ENCODE results near the gene MFSD2B.
"Not testable (repeated sequence)": the region's sequence is repeated elsewhere in the genome, so short reads cannot be mapped to it uniquely, and the experiment has no call there.

The MFSD2B gene, protein sequence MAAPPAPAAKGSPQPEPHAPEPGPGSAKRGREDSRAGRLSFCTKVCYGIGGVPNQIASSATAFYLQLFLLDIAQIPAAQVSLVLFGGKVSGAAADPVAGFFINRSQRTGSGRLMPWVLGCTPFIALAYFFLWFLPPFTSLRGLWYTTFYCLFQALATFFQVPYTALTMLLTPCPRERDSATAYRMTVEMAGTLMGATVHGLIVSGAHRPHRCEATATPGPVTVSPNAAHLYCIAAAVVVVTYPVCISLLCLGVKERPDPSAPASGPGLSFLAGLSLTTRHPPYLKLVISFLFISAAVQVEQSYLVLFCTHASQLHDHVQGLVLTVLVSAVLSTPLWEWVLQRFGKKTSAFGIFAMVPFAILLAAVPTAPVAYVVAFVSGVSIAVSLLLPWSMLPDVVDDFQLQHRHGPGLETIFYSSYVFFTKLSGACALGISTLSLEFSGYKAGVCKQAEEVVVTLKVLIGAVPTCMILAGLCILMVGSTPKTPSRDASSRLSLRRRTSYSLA
- total RNA-seq, result 0.04 to 0.39 (median 0.22) reads per million in 3 experiments

DNA sequence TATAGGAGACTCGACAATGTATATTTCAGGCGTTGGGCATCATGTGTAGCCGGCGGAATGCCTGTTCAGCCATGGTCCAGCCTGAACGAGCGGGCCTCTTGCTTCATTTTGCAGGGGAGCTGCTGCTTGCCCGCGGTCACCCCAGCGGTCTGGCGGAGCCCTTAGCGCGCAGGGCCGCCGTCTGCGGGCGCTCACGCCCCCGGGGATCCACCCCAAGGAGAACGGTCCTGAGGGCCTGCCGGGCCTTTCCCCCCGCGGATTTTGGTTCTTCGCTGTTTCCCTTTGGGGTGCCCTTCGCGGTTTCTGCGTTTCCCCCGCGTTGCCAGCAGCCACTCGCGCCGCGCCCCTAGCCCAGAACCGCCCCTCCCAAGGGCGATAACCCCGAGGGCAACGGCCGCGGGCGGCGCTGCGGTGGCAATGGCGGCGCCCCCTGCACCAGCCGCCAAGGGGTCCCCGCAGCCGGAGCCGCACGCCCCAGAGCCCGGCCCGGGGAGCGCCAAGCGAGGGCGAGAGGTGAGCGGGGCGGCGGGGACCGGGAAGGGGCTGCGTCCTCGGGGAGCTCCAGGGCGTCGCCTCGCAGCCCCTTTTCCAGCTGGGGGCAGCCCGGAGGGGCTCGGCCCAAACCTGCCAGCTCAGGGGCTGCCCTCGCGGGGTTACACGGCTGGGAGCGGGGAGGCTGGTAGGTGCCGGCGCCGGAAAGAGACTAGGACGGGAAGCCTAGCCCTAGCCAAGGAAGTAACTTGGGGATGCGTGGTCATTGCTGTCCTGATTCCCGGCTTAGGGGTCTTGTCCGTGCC, at the start of gene MFSD2B:
MFSD2B (plus strand) TSS at position 406 of the 797 bp plus-strand sequence; CDS start at position 418, 12 bp downstream.
- DNase-seq, result no peak

DNA sequence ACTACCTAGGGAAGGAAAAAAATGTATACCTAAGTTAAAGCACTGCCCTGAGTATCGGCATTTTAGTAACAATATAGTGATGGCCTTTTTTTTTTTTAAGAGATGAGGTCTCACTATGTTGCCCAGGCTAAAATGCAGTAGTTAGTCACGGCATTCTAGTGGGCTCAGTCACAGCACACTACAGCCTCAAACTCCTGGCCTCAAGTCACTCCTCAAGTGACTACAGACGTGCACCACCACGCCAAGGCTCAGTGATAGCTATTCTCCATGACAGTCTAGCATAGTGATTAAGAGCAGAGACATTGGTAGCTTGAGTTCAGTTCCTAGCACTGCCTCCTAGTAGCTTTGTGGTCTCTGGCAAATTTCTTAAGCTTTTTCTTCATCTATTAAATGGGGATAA, 42.0 kb upstream of the MFSD2B start:
- DNase-seq, result no peak

DNA sequence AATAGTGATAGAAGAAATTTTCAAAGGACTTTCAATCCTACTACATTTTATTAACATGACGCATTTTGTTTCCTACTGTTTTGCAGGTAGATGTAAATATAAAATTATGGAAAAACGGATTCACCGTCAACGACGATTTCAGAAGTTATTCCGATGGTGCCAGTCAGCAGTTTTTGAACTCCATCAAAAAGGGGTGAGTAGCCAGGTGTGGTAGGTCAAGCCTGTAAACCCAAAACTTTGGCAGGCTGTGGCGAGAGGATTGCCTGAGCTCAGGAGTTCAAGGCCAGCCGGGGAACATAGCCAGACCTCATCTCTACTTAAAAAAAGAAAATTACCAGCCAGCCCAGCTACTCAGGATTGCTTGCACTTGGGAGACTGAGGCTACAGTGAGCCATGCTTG, 33.0 kb upstream of the MFSD2B start:
- DNase-seq, result no peak

DNA sequence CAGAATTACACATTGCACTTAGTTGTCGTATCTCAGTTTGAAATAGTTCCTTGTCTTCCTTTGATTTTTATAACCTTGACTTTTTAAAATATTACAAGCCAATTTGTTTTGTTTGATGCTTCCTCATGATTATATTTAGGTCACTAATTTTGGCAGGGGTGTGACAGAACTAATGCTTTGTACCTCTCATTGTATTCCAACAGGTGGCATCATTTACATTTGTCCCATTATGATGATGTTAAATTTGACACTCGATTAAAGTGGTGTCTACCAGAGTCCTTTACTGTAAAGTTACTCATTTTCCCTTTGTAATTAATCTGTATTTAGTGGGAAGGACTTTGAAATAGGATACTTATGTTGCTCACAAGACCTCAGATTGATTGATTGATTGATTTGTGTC, 21.5 kb upstream of the MFSD2B start:
- peak; percentile 5 for DNase-seq

DNA sequence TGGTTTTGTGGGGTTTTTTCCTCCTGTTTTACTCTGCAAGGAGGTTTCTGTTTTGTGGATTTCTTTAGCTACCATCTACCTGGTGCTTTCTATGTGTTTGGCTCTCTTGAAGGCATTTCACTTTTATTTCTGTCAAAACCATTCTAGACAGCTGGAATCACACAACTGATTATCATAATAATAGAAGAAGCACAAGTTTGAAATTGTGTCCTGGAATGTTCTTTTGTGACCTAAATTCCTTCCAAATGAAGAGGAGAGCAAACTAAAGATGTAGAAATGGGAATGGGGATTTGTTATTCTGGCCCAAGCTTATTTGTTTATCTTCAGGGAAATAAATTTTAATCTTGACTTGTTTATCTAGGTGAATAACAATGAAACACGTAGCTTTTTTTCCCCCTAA, 17.0 kb upstream of the MFSD2B start:
- DNase-seq, result no peak

DNA sequence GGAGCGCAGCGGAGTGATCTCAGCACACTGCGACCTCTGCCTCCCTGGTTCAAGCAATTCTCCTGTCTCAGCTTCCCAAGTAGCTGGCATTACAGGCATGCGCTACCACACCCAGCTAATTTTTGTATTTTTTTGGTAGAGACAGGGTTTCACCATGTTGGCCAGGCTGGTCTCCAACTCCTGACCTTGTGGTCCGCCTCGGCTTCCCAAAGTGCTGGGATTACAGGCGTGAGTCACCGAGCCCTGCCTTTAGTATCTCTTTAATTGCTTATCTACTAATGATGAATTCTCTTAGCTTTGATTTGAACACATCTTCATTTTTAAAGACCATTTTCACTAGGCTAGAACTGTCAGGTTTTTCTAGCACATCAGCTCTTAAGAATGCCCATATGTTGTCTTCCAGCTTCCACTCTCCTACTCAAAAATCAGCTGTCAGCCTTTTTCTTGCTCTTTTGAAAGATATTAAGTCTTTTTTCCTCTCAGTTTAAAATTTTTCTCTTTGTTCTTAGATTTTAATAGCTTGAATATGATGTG, 16.1 kb upstream of the MFSD2B start:
- no peak for DNase-seq

DNA sequence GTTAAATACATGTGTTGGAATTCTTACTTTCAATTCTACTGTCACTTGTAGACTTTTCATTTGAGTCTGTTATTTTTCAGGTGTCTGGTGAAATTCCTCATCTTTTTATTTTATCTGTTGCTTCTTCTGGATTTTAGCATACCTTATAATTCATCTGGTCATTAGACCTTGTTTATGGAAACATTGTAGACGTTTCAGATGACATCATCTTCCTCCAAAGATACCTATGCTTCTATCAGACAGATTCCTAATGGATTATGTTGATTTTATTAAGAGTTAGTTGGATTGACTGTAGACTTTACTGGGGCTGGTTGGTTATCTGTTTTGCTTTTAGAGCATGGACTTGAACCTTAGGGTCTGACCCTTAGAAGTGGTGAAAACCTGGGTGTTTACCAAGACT, 15.3 kb upstream of the MFSD2B start:
- DNase-seq, result no peak

DNA sequence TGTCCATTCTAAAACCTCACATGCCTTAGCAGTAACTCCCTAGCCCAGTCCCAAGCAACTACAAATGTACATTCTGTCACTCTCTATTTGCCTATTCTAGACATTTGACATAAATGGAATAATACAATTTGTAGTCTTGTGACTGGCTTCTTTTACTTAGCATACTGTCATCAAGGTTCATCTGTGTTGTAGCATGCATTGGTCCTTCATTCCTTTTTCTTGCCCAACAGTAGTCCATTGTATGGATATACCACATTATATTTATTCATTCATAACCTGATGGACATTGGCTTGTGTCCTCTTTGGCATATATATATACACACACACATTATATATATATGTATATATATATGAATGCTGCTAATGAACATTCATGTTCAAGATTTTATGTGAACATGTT, 2.2 kb upstream of the MFSD2B start:
- no peak for DNase-seq

DNA sequence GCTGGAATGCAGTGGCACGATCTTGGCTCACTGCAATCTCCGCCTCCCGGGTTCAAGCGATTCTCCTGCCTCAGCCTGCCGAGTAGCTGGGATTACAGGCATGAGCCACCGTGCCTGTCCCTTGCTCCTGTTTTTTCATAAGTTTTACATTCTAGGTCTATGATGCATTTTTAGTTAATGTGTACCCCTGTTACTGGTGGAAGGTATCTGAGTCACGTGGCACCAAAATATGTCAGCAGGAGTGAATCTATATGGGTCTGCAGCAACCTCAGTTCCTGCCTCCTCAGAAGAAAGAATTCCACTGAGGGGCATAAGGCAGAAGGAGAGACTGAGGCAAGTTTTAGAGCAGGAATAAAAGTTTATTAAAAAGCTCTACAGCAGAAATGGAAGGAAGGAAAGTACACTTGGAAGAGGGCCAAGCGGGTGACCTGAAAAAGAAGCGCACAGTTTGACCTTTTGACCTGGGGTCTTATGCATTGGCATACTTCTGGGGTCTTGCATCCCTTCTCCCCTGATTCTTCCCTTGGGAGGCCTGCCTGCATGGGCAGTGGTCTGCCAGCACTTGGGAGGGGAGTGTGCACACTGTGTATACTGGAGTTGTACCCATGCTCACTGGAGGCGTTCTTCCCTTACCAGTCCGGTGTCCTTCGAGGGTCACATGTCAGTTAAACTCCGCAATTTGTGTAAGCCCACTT, 1.1 kb upstream of the MFSD2B start:
- DNase-seq, result no peak

DNA sequence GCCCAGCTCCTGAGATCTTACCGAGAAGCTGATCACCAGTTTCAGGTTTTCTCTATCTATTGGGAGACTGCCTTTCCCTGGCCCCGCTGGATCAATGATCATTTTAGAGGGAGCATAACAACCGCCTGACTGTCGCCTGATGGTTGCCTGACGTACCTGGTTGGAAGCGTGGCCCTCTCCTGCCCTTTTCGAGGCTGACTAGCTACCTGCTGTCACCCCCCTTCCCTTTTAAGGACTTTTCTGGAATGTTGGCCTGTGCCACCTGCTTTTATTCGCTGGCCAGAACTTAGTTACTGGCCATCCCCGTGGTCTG, 562 bp upstream of the MFSD2B start:
- DNase-seq, result no peak

DNA sequence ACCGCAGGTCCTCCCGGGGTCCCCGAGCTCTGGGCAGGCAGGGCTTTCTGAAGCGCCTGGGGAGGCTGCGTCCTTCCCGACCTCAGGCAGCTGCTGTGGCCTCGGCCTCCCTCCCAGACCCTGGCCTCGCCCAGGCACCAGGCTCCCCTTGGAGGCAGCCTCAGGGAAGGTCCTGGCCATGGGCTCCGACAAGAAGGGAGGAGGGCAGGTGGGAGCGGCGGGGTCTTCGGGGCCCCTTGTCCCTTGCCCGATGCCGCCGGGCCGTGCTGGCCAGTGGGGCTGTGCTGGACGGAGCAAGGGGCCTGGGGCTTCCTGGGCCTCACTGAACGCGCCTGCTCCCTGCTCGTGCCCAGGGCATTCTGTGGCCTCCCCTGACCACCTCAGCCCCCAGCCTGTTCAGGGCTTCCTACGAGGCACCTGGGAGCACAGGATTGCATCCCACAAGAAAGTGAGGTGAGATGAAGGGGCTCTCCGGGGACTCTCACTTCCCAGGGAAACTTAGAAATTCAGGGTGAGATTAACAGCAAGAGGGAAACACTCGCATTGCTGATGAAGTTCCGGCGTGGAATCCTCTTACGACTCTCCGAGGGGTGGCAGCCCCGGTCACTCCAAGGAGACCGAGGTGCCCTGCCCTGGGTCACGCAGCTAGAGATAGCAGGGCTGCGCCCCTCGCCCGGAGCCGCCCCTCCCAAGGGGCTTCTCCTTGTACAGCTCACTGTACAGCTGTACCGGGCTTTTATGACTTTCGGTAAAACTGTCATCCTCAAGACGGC, 778 bp downstream of the MFSD2B start:
- no peak for DNase-seq

DNA sequence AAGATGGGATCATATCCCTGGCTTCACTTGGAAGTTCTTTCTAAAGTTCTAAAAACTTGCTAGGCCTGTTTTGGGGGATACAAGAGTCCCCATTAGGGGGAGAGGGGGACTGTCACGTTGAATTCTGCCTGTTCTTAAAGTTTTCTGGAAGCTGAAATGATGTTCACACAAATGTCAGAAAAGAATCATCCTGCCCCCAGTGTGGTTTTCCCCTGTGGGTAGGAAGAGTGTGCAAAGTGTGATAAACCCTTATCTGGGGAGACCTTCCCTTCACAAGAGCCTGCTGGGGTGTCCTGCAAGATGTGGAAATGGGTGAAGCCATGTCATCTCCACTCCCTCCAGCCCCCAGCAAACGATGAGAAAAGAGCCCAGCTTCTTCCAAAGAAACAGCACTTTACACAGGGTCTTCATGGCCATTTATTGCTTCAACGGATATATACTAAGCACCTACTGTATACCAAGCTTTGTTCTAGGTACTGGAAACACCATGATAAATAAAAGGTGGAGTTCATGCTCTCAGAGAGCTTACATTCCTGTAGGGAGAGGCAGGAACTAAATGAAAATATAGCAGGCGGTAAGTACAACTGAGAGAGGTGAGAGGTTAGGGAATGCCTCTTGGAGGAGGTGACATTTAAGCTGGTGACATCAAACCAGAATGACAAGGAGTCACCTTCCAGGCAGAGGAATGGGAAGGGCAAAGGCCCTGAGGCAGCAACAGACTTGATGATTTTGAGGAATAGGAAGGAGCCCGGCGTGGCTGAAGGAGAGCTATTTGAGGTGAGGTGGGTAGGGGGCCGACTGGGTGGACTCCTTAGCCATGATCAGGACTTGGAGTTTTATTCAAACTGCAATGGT, 1.6 kb downstream of the MFSD2B start:
- no peak for DNase-seq

DNA sequence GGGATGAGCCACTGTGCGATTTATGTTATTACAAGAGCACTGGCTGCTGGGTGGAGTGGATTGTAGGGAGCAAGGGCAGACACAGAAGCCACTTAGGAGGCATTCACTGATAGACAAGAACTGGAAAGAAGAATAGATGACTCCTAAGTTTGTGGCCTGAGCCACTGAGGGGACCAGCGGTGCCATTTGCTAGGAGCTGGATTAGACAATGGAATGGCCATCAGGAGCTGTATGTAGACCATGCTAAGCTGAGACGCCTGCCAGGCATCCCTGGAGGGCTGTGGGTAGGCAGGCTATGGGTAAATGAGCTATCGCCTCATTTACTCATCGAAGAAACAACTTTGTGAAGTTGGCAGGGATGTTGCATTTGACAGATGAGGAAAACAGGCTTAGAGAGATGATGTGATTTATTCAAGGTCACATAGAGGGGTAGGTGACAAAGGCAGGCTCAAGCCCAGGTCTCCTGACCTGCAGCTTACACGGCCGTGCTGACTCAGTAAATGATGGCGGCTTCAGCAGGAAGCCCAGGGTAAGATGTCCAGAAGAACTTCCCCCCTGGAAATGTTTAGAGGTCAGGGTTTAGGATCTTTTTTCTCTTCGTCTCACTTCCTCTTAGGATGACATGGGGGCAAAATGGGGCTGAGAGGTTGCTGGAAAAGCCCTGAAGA, 2.8 kb downstream of the MFSD2B start:
- DNase-seq, result no peak

DNA sequence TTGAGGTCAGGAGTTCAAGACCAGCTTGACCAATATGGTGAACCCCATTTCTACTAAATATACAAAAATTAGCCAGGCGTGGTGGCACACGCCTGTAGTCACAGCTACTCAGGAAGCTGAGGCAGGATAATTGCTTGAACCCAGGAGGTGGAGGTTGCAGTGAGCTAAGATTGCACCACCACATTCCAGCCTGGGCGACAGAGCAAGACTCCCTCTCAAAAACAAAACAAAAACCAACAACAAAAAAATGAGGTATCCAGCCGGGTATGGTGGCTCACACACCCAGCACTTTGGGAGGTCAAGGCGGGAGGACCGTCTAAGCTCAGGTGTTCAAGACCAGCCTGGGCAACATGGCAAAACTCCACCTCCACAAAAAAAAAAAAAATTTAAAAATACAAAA, 5.0 kb downstream of the MFSD2B start:
- not testable (repeated sequence) for DNase-seq

DNA sequence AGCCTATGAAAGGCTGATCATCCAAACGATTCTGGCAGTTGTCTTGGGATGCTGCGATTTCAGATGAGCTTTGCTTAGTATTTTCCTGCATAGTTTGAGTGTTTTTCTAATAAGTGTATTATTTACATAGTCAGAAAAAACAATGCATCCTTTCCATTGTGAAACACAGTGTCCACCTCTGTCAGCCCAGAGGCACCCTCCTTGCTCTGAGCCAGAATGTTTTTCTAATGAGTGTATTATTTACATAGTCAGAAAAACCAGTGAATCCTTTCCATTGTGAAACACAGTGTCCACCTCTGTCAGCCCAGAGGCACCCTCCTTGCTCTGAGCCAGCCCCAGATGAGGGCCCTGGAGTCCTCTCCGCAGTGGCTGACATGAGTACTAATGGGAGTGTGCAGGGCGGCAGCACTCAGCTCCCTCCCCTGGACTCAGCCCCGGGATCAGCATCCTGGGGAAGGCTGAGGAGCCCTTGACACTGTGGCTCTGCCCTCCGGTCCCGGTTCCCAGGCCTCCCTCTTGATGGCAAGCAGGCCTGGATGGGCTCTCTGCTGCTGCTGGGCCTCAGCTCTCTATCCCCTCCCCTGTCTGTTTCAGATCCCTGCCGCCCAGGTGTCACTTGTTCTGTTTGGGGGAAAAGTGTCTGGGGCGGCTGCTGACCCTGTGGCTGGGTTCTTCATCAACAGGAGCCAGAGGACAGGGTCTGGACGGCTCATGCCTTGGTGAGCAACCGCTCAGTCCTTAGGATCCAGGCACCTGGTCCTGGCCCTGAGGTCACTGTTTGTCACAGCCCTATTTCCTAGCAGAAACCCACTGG, 5.9 kb downstream of the MFSD2B start:
- DNase-seq, result no peak

DNA sequence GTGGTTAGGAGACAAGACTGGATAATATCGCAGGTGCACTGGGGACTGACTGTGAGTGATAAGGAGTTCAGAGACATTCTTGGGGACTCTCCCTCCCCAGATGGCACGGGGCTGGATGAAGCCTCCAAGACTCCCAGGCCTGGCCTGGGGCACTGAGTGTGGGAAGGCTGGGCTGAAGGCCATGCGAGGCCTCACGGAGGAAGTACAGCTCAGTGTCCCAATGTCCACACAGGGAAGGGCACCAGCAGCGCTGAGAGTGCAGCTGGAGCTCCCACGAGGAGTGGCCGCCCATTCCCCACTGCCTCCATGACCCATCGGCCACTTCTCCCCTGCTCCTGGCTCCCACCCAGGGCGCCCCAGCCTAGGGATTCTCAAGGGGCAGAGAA, 6.5 kb downstream of the MFSD2B start:
- DNase-seq, result no peak

DNA sequence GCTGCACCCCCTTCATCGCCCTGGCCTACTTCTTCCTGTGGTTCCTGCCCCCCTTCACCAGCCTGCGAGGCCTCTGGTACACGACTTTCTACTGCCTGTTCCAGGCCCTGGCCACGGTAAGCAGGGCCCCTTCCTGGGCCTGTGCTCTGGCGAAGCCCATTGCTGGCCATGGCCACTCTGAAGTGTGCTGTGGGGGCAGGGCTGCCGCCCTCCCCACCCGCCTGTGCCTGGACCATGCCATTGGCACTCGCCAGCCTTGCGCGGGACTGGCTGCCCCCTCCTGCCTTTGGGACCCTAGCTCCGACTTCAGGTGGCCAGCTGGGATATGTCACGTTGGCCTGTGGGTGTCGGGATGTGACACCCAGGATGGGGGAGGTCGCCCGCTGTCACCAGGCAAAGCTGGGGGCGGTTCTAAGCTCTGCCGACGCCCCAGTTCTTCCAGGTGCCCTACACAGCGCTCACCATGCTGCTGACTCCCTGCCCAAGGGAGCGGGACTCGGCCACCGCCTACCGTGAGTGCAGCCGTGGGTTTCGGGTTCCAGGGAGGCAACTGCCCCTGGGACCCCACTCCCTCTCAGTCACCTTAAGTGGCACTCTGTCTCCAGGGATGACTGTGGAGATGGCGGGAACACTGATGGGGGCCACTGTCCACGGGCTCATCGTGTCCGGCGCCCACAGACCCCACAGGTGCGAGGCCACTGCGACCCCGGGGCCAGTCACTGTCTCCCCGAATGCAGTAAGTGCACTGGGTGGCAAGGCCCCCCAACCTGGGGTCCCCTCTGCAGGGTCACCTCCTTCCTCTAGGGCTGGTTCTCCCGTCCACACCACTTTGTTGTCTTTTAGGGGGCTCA, 7.2 kb downstream of the MFSD2B start:
- DNase-seq, result no peak

DNA sequence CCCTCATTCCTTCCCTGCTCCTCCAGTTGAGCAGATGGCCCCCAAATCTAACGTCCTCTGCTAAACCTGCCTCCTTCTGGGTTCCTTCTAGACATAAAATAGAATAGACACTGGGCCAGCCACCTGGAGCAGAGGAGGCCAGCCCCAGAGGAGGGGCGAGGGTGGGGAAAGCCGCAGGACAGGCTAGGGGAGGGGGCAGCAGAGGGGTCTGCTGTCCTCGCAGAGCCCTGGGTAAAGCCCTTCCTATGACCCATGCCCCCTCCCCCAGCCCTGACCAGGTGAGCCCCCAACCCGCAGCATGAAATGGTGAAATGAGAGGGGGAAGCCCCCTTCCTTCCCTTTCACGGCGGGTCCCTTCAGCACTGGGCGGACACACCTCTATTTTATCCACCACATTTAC, 7.8 kb downstream of the MFSD2B start:
- no peak for DNase-seq

DNA sequence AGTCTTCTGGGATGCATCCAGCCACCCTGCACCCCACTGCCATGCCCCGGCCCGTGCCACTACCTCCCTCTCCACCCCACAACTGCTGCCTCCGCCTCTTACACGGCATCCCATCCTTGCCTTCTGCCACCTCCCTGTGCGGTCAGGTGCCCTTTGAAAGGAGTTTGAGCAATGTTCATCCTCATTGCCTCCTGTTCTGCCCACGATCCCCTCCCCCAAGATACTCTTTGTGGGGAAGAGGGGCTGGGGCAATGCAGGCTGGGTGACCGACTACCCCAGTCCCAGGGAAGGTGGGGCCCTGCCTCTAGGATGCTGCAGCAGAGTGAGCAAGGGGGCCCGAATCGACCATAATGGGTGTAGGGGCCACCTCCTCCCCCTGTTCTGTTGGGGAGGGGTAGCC, 8.4 kb downstream of the MFSD2B start:
- DNase-seq, result no peak

Data from central memory CD4-positive, alpha-beta T cell (primary cell).